ENCODE results near the gene PLEKHA7.

- no peak for TF ChIP-seq MXI1 (IDR thresholded peaks at IDR 0.05; ENCODE audit: borderline replicate concordance, low read depth, low read length)
- no peak for TF ChIP-seq CHD4 (IDR thresholded peaks at IDR 0.05; ENCODE audit: borderline replicate concordance, low read length)
- TF ChIP-seq POLR2A (IDR thresholded peaks at IDR 0.05; ENCODE audit: insufficient read depth in 1 of 2, low read depth in 2 of 2, low read length in 2 of 2): no peak
- no peak for TF ChIP-seq CEBPZ (IDR thresholded peaks at IDR 0.05; ENCODE audit: low read length)
- TF ChIP-seq MATR3 (CRISPR knock-in tag; IDR thresholded peaks at IDR 0.05): no peak
- TF ChIP-seq HDAC2 (CRISPR knock-in tag; IDR thresholded peaks at IDR 0.05): no peak
- no peak for TF ChIP-seq ZNF660 (CRISPR knock-in tag; IDR thresholded peaks at IDR 0.05; ENCODE audit: borderline replicate concordance, low read depth)
- TF ChIP-seq MTERF4 (CRISPR knock-in tag; IDR thresholded peaks at IDR 0.05): no peak
- TF ChIP-seq KIAA2018 (CRISPR knock-in tag; IDR thresholded peaks at IDR 0.05; ENCODE audit: borderline replicate concordance): no peak
Observed at GRCh38 chr11:16789560-16790485, 224.4 kb downstream of the PLEKHA7 start.
